Subcutaneous adipose tissue (tissue), 4 donors: Measurements from ENCODE around the gene POU2F1. TPM values are rescaled to one million over a fixed set of nuclear protein-coding genes. Genes with fewer than 3 reads are reported as not detected.

Source experiments
- total RNA-seq, 4 donors: library from RNA; depleted of rRNA; stranded (reverse); fragments of >200 nt; gene quantifications; one replicate each; pipeline ENCODE4 v1.1.0, GENCODE V29; 2016
- TF ChIP-seq, protein P1 (sequence below): fragments of 450-650 bp; IDR thresholded peaks from one replicate; pipeline ENCODE4 v1.5.1; 2016; ENCODE audit warnings: low read depth, mild to moderate bottlenecking, control low read depth, antibody characterized with exemption, moderate library complexity

Gene POU2F1
- total RNA-seq, 4 donors from 2014 or later = 17.1 to 40.6 (median 20.5) TPM

DNA sequence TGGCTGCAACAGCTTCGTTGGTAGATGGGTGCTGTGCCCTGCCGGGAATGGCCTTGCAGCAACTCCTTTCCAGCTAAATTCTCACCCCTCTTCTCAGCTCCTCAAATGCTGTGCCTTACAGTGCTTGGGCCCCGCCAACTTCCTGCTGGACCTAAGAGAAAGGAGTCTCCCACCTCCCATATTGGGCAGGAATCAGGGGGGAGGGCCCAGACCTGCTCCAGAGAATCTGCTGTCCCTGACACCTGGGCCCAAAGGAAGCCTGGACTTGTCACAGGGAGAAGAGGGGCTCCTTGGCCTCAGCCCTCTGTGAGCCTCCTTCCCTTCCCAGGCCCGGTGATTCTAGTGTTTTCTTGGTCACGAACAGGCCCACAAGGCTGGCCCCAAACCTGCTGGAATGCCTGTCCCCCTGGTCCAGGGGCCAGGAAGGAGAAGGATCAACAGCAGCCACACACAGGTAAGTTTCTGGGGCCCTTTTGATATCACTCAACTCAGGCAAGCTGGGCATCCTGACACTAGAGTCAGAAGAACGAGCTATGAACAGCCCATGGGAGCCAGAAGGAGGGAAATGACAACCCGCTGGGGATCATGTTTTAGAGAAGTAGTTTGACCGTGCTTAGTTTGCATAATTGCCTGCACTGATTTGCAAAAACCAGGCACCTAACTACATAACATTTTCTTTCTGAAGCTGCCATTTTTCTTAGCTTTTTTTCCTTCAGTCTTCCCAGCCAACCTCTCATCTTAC lies 211.4 kb downstream of the POU2F1 start:
- TF ChIP-seq, protein P1, sequence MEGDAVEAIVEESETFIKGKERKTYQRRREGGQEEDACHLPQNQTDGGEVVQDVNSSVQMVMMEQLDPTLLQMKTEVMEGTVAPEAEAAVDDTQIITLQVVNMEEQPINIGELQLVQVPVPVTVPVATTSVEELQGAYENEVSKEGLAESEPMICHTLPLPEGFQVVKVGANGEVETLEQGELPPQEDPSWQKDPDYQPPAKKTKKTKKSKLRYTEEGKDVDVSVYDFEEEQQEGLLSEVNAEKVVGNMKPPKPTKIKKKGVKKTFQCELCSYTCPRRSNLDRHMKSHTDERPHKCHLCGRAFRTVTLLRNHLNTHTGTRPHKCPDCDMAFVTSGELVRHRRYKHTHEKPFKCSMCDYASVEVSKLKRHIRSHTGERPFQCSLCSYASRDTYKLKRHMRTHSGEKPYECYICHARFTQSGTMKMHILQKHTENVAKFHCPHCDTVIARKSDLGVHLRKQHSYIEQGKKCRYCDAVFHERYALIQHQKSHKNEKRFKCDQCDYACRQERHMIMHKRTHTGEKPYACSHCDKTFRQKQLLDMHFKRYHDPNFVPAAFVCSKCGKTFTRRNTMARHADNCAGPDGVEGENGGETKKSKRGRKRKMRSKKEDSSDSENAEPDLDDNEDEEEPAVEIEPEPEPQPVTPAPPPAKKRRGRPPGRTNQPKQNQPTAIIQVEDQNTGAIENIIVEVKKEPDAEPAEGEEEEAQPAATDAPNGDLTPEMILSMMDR = no peak

DNA sequence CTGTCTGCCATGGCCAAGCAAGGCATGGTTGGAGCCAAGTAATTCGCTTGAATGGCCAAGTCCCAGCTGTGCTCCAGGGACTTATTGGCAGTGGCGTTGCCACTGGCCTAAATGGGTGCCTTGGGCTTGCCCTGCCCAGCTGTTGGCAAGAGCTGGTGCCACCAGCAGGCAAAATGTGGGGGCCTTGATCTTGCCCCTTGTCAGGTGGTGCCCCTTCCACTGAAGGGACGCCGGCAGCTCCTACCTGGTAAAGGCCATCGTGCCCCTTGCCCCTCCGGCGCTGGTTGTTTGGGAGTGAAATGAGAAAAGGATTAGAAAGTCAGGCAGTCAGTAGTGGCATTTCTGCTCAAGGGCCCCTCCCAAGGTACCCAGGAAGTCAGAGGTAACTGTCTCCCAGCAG lies 212.1 kb downstream of the POU2F1 start:
- TF ChIP-seq, protein P1 = no peak

- TF ChIP-seq, protein P1 = no peak
Observed at GRCh38 chr1:167433884-167434283, 213.2 kb downstream of the POU2F1 start.

DNA sequence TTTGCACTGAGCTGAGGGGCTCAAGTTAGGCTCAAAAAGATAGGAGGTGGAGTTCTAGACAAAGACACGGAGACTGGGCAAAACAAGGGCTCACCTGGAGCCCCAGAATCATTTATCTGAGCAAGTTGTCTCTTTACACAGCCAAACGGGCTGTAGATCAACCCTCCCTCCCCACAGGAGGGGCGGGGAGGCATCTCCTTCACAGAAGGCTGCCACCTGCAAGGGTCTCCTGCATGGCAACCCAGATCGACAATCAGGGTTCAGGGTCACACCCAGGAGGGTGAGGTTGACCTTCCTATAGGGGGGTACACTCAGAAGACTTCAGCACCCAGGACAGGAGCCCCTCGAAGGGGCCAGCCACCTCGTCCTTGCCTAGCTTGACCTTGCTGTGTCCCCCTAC lies 213.6 kb downstream of the POU2F1 start:
- TF ChIP-seq, protein P1 = no peak

DNA sequence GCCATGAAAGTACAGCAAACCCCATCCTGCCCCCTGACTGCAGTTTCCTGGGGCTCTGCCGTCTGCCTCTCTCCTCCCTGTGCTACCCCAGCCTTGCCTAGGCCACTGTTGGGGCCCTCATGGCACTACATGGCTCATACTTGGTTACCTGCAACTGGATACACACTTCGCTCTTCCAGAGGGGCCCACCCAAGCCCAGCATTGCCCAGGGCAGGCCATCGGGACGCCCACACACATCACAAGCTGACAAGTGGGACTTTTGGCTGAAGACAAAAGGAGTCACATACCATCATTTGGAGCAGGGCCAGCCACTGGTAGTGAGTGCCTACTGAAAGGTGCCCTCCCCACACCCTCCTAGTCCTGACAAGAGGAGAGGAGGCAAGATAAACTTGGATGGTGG lies 214.8 kb downstream of the POU2F1 start:
- TF ChIP-seq, protein P1 = no peak

DNA sequence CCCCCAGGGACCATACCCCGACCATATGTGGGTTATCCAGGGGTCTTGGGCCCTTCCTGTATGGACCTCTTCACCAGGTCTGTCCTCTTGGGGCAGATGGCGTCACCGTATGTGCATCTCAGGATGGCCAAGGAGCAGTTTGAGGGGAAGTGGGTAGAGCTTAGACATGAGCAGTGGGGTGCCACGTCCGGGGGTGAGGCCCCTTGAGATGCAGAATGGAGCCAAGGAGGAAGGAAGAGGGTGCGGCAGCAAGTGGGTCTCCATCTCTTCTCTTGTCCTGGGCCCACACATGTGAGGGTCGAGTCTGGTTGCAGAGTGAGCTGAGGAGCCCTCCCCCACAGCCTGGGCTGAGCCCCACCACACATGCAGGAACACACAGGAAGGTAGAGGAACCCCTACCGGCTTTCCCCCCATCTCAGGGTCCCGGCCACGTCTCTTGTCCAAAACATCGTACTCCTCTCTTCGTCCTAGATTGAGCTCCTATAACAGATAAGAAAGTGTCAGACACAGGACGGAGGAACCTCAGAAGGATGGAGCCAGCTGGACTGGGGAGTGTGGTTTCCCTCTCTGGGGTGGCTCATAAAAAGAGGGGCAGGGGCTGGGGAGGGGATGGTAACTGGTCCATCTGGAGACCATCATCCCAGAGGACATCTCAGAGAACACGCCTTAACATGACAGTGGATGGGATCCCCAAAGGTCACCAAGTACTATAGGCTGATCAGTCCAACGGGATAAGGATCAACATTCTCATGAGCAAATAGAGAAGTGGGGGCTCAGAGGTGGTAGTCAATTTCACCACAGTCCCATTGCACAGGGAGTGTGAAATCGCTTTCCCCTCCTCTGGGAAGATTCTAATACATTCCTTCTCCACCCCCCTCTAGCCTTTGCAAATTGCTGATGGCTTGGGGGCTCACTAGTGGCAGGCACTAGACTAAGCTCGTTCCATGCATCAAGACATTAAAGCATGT lies 217.8 kb downstream of the POU2F1 start:
- TF ChIP-seq, protein P1 = no peak
